Stimulated activated CD4-positive, alpha-beta T cell treated with anti-CD3 and anti-CD28 coated beads, Interleukin-15, amount 100 ng/mL, for 1 hour (primary cell): ENCODE results near the gene PI4KA.
"Not testable (repeated sequence)": the region's sequence is repeated elsewhere in the genome, so short reads cannot be mapped to it uniquely, and the experiment has no call there.

Source experiments
- DNase-seq, 2 donors: peaks; one replicate each; pipeline ENCODE4 v3.0.0-alpha.2; 2020; ENCODE audit warnings: low read depth in 1 of 2, low spot score in 1 of 2

The PI4KA gene

GRCh38 chr22:20852076-20852475, 6.5 kb downstream of the PI4KA start:
- no peak for DNase-seq

DNA sequence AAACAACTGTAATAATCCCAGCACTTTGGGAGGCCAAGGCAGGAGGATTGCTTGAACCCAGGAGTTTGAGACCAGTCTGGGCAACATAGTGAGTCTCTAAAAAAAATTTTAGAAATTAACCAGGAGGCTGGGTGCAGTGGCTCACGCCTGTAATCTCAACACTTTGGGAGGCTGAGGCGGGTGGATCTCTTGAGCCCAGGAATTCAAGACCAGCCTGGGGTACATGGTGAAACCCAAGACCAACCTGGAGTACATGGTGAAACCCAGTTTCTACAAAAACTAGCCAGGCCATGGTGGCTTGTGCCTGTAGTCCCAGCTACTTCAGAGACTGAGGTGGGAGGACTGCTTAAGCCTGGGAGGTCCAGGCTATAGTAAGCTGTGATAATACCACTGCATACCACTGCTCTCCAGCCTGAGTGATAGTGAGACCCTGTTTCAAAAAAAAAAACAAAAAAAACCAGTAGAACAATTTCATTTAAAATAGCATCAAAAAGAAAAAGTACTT, 11.2 kb downstream of the PI4KA start:
- DNase-seq = no peak

DNA sequence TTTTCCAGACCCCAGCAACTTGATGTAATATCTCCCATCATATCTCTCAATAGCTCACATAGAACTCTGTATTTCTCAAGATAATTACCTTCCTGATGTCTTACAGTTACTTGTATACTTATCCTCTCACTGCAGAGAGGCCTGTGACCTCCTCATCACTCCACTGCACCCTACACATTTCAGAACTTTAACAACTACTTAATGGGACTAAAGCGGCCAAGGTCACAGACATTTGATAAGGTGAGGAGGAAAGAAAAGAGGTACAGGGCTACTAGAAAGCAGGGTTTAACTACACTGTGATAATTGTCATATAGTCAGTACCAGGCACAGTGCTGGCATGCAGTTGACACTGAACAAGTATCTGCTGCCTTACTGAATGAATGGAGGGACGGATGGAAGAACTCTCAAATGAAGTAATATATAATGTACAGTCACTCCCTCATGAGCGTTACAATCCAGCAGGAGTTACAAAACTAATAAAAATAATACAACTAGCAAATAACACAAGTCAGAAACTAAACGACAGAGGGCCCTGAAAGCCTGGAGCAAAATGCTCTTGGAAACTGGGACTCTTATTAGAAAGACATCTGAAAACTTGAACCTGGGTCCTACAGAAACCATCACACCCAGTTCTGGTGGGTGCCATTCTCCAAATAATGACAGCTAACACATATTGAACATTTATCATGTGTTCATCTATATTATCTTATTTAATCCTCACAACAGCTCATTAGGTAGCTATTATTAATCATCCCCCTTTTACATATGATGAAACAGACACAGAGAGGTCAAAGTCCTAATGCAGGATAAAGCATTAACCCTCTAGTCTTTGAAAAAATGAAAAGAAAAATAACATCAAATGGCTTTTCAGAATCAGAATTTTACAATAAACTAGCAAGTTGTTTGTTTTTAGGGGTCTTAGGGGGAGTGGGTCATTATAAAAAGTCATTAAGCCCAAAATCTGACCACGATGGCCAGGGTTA, 14.3 kb downstream of the PI4KA start:
- no peak for DNase-seq

- DNase-seq = no peak
These were observed 15.1 kb downstream of the PI4KA start for GRCh38 chr22:20843501-20843900.

DNA sequence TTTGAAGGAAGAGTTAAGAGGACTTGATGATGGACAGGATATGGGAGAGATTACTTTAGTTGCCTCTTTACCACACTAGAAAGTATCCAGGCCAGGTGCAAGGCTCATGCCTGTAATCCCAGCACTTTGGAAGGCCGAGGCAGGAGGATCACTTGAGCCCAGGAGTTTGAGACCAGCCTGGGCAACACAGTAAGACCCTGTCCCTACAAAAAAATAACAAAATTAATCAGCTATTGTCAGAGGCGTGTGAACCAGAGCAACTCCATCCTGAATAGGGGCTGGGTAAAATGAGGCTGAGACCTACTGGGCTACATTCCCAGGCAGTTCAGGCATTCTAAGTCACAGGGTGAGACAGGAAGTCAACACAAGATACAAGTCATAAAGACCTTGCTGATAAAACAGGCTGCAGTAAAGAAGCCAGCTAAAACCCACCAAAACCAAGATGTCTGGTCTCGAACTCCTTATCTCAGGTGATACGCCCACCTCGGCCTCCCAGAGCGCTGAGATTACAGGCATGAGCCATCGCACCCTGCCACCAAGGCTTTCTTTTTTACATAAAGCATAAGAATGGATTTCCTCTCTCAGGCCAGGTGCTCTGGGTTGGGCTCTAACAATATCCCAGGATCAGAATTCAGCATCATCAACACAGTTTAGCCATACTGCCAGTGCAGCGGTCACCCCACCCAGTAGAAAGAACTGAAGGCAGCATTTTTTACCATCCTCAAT, 17.8 kb downstream of the PI4KA start:
- DNase-seq = no peak

GRCh38 chr22:20839837-20840645, 18.6 kb downstream of the PI4KA start:
- no peak for DNase-seq

GRCh38 chr22:20839354-20839753, 19.3 kb downstream of the PI4KA start:
- DNase-seq = not testable (repeated sequence)

DNA sequence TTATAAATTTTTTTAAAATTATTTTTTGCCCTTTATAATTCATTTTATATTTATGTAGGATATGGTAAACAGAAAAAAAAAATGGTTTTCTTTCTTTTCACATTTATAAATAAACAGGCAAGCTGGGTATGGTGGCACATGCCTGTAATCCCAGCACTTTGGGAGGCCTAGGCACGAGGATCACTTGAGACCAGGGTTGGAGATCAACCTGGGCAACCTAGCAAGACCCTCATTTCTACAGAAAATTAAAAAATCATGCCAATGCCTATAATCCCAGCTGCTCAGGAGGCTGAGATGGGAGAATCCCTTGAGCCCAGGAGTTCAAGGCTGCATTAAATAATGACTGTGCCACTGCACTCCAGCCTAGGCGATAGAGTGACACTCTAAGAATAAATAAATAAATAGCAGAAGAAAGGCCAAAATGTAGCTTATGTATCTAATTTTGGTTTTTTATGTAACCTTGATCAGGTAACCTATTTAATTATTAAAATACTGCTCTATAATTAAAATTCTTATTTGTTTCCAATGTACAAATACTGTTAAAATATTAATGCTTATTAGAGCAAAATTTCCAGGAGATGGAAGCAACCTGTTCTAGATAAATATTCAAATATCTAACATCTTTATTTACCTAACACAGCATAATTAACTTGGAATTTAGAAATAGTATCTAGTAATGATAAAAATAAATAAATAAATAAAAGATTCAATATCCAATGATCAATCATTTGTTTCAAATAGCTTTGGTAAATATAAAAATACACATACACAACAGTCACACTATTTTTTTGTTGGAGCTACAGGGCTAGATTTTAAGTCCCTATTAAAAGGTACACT, 21.4 kb downstream of the PI4KA start:
- no peak for DNase-seq

DNA sequence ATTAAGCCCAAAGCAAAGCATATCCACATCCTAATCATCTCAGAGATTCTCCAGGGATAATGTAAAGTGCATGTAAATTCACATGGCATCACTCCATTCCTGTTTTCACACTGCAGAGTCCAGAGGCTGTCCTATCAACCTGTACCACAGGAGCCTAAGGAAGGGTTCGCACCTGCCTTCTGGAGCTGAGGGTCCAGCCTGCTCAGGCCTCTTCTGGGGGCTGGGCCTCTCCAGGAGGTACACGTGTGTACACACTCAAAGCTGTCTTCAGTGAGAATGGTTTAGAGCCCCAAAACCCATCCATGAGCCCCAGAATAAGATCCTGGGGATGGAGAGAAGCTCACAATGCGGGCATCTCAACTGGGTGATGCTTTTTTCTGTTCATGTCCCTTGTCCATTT, 23.9 kb downstream of the PI4KA start:
- DNase-seq = no peak

GRCh38 chr22:20834206-20834605, 24.4 kb downstream of the PI4KA start:
- no peak for DNase-seq

DNA sequence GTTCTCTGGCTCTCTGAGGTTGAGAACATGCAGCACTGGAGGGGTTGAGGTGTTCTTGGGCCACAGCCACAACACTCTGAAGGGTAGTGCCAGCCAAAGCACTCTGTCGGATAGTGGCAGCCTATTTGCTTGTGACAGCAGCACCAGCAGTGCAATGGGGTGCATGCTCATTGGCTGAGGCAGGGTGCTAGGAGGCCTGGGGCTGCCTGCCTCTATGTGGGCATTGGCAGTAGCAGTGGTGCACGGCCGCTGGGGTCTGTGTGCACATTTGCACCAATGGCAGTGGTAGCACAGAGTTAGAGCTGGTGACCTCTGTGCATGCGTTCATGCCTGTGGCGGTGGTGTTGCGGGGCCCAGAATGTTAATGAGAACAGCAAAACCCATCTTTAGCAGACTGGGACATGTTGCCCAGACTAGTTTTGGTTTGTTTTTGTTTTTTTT, 25.4 kb downstream of the PI4KA start:
- DNase-seq = no peak

GRCh38 chr22:20829491-20830134, 29.0 kb downstream of the PI4KA start:
- DNase-seq = no peak

DNA sequence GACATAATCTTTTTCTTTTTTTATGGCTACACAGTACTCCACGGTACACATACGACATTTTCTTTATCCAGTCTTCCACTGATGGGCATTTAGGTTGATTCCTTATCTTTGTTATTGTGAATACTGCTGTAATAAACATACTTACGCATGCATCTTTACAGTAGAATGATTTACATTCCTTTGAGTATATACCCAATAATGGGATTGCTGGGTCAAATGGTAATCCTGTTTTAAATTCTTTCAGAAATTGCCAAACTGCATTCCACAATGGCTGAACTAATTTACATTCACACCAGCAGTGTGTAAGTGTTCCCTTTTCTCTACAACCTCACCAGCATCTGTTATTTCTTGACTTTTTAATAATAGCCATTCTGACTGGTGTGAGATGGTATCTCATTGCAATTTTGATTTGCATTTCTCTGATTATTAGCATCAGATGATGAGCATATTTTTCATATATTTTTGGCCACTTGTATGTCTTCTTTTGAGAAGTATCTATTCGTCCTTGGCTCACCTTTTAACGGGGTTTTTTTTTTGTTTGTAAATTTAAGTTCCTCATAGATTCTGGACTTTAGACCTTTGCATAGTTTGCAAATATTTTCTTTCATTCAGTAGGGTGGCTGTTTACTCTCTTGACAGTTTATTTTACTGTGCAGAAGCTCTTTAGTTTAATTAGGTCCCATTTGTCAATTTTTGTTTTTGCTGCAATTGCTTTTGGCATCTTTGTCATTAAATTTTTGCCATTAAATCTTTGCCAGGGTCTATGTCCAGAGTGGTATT, 32.0 kb downstream of the PI4KA start:
- DNase-seq = not testable (repeated sequence)

GRCh38 chr22:20825624-20826023, 33.0 kb downstream of the PI4KA start:
- no peak for DNase-seq

- not testable (repeated sequence) for DNase-seq
These were observed 33.4 kb downstream of the PI4KA start for GRCh38 chr22:20825216-20825615.

GRCh38 chr22:20823264-20823663, 35.3 kb downstream of the PI4KA start:
- no peak for DNase-seq

GRCh38 chr22:20822240-20822639, 36.4 kb downstream of the PI4KA start:
- no peak for DNase-seq

- DNase-seq = not testable (repeated sequence)
These were observed 36.8 kb downstream of the PI4KA start for GRCh38 chr22:20821717-20822239.

DNA sequence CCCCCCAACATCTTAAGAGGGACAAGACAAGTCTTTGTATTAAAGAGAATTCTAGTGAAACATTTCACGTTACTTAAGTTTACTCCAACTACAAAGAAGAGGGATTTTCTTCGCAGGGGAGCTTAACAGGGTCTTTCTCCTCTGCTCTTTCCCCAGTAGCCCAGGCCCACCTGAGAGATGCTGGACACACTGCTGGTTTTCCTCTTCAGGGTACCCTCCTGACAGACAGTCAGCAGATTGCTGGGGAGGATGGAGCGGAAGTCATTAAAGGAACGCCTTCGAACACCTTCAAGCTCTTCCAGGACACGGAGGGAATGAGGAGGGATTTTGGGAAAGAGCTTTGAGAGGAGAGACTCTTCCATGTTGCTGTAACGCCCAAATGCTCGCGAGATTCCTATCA, 39.1 kb downstream of the PI4KA start:
- DNase-seq = no peak
